Kidney (tissue), 22 donors: ENCODE measurements around the gene SOX15. TPM values are rescaled to one million over a fixed set of nuclear protein-coding genes. Genes with fewer than 3 reads are reported as not detected.
A peak's percentile ranks its signal among the peaks of the same experiment; 100 is the strongest.

Experiments used
- DNase-seq, 5 donors: peaks; one replicate each; pipeline ENCODE4 v3.0.0-alpha.2; 2013 to 2020
- FAIRE-seq: peaks from 2 replicates; lab custom pipeline; 2012; peaks lifted over from hg19 to GRCh38; lab: Jason Lieb, UNC
- H3K27ac ChIP-seq, 2 donors: one replicate each; pipeline ENCODE4 v1.7.0; 2013; ENCODE audit warnings: low read depth in 2 of 2, low read length in 2 of 2, inconsistent platforms in 1 of 2
- H3K27me3 ChIP-seq: one replicate; pipeline ENCODE4 v1.7.1; 2013; ENCODE audit warnings: low read length, inconsistent platforms; ENCODE audit not compliant: control insufficient read depth, insufficient read depth
- H3K36me3 ChIP-seq, 3 donors: one replicate each; pipeline versions ENCODE4 v1.7.0 to v1.7.1; 2013; ENCODE audit warnings: low read length in 3 of 3, control low read depth in 1 of 3, inconsistent platforms in 1 of 3; ENCODE audit not compliant: insufficient read depth in 3 of 3, control insufficient read depth in 2 of 3
- H3K4me1 ChIP-seq, 3 donors: one replicate each; pipeline versions ENCODE4 v1.7.0 to v1.7.1; 2013; ENCODE audit warnings: low read length in 3 of 3, inconsistent platforms in 1 of 3, low read depth in 1 of 3; ENCODE audit not compliant: control insufficient read depth in 2 of 3, insufficient read depth in 2 of 3
- H3K4me3 ChIP-seq, 3 donors: one replicate each; pipeline versions ENCODE4 v1.7.0 to v1.8.1; 2013; ENCODE audit warnings: low read length in 3 of 3, control low read depth in 1 of 3, inconsistent platforms in 1 of 3
- H3K9ac ChIP-seq, 3 donors: one replicate each; pipeline versions ENCODE4 v1.7.0 to v1.7.1; 2013; ENCODE audit warnings: low read length in 3 of 3, control low read depth in 1 of 3, inconsistent platforms in 1 of 3
- H3K9me3 ChIP-seq, 3 donors: one replicate each; pipeline versions ENCODE4 v1.7.0 to v1.7.1; 2013; ENCODE audit warnings: low read length in 3 of 3, control low read depth in 1 of 3, inconsistent platforms in 1 of 3; ENCODE audit not compliant: control insufficient read depth in 2 of 3, insufficient read depth in 1 of 3
- intact Hi-C: fragments of 100-400 bp; cut with DNase I; formaldehyde crosslinking; loops from one replicate; pipeline ENCODE4 v1.11.1; 2022
- long read RNA-seq, 10 donors: library from polyadenylated mRNA in 1 of 10; unstranded in 1 of 10; transcript quantifications; one replicate each; pipeline ENCODE4 v2.0.0 and lab custom pipeline, GENCODE V29; 2021 to 2026
- polyA plus RNA-seq: library from polyadenylated mRNA; stranded (reverse); fragments of 350-450 nt; fragmentation: Illumina TruSeq; extraction: RNeasy Lipid Tissue Mini Kit (QIAGEN cat#74804); gene quantifications from one replicate; pipeline ENCODE4 v1.2.3, GENCODE V29; 2014; ENCODE audit warnings: low read depth, low replicate concordance; ENCODE audit not compliant: insufficient read depth
- total RNA-seq: library from RNA; stranded (reverse); fragmentation: NEBNext Ultra II Directional; extraction: Animal tissue kit (Norgen Biotek cat#: 25700); gene quantifications from one replicate; pipeline ENCODE4 v1.2.1, GENCODE V29; 2021
- TF ChIP-seq, protein P1 (sequence below): IDR thresholded peaks from 3 replicates; pipeline ENCODE4 v1.5.1; 2012; ENCODE audit warnings: mild to moderate bottlenecking, moderate library complexity, borderline replicate concordance; ENCODE audit not compliant: insufficient read depth; ENCODE audit errors: extremely low read depth
- donor health status: control.
- donor health status: control.
- donor health status: control.
- donor health status: control.
- donor health status: control.
- donor health status: DM: yes; HTN: yes; CAD: no.
- donor health status: Normal renal cell carcinoma (clear cell type).

Gene SOX15
- total RNA-seq (0.88 TPM), polyA plus RNA-seq (0.80 TPM)
- long read RNA-seq, donor 1, transcript SOX15-201 (2 exons, 1,396 nt) = major isoform, 7 of 8 reads
- long read RNA-seq, donor 1, partial matches to known transcripts = 0 of 8 reads
- long read RNA-seq, donor 1, other reads (novel, unspliced or antisense) = 0 of 8 reads
- long read RNA-seq, donor 2, transcript SOX15-201 (2 exons, 1,396 nt) = major isoform, 6 of 7 reads
- long read RNA-seq, donor 2, partial matches to known transcripts = 0 of 7 reads
- long read RNA-seq, donor 2, other reads (novel, unspliced or antisense) = 0 of 7 reads
- long read RNA-seq, donor 3, partial matches to known transcripts = 0 of 2 reads
- long read RNA-seq, donor 3, other reads (novel, unspliced or antisense) = 0 of 2 reads
- long read RNA-seq, donor 4, partial matches to known transcripts = 0 of 2 reads
- long read RNA-seq, donor 4, other reads (novel, unspliced or antisense) = 0 of 2 reads
- long read RNA-seq, donor 5 = 0 reads
- long read RNA-seq, donor 6, transcript SOX15-201 (2 exons, 1,396 nt) = major isoform, 9 of 10 reads
- long read RNA-seq, donor 6, partial matches to known transcripts = 0 of 10 reads
- long read RNA-seq, donor 6, other reads (novel, unspliced or antisense) = 0 of 10 reads
- long read RNA-seq, donor 7, partial matches to known transcripts = 0 of 5 reads
- long read RNA-seq, donor 7, other reads (novel, unspliced or antisense) = 2 of 5 reads
- long read RNA-seq, donor 8, transcript SOX15-201 (2 exons, 1,396 nt) = major isoform, 6 of 8 reads
- long read RNA-seq, donor 8, partial matches to known transcripts = 0 of 8 reads
- long read RNA-seq, donor 8, other reads (novel, unspliced or antisense) = 0 of 8 reads
- long read RNA-seq, donor 9, partial matches to known transcripts = 0 of 4 reads
- long read RNA-seq, donor 9, other reads (novel, unspliced or antisense) = 0 of 4 reads
- long read RNA-seq, donor 10, partial matches to known transcripts = 0 of 4 reads
- long read RNA-seq, donor 10, other reads (novel, unspliced or antisense) = 0 of 4 reads

DNA sequence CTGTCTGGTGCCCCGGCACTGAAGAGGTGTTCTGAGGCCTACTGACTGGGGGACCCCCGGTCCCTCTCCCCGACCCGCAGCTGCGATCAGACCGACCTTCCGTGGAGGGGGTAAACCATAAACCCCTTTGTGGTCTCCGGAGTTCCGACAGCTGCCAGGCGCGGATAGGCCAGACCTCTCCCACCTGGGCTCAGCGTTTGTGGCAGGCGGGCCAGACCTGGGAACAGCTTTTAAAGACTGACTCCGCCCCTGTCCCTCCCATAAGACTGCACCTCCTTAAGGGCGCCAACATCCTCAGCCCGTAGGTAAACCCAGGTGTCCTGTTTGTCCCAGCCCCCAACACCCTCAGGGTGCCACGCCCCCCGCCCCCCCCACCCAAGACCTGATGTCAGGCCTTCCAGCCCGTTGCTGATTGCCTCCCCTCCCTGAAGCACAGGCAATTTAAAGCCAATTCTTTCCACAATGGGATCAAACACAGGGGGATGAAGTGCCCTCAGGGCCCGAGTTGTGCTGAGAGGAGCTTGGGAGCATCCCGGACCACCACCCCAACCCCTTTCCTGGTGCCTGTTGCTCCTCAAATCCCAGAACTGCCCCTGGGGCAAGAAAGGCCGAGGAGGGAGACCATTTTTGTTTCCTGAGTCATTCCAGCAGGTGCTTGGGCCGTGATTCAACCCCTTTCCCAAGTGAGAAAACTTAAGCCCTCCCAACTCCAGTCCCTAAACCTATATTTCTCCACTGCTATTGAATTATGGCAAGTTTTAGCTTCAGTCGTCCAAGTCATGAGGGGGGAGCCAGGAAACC is at the start of gene SOX15:
Gene SOX15, minus strand, starts transcription at position 204 of the 801 bp plus-strand sequence. CDS start 418 bp downstream, outside the sequence.
- Histone ChIP-seq H3K4me3 (peak within 1 kb of the TSS in 1 of 3 donors; percentile 37), H3K36me3 (peaks cover 12 to 48% (median 37%) of the 10 kb centered on the region in 3 donors), H3K9ac (peak within 1 kb of the TSS in 2 of 3 donors; percentile 32 to 40), H3K4me1 (peaks cover 0 to 7% (median 7%) of the 10 kb centered on the region in 3 donors), H3K27ac (no peak within 1 kb of the TSS), H3K9me3 (no peaks in the 10 kb centered on the region), H3K27me3 (no peaks in the 10 kb centered on the region)
- TF ChIP-seq, protein P1, sequence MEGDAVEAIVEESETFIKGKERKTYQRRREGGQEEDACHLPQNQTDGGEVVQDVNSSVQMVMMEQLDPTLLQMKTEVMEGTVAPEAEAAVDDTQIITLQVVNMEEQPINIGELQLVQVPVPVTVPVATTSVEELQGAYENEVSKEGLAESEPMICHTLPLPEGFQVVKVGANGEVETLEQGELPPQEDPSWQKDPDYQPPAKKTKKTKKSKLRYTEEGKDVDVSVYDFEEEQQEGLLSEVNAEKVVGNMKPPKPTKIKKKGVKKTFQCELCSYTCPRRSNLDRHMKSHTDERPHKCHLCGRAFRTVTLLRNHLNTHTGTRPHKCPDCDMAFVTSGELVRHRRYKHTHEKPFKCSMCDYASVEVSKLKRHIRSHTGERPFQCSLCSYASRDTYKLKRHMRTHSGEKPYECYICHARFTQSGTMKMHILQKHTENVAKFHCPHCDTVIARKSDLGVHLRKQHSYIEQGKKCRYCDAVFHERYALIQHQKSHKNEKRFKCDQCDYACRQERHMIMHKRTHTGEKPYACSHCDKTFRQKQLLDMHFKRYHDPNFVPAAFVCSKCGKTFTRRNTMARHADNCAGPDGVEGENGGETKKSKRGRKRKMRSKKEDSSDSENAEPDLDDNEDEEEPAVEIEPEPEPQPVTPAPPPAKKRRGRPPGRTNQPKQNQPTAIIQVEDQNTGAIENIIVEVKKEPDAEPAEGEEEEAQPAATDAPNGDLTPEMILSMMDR = no peak
- no peak for FAIRE-seq
- DNase-seq = peak in 2 of 5 donors; percentile 75 to 81
- intact Hi-C loops = no loop called here

DNA sequence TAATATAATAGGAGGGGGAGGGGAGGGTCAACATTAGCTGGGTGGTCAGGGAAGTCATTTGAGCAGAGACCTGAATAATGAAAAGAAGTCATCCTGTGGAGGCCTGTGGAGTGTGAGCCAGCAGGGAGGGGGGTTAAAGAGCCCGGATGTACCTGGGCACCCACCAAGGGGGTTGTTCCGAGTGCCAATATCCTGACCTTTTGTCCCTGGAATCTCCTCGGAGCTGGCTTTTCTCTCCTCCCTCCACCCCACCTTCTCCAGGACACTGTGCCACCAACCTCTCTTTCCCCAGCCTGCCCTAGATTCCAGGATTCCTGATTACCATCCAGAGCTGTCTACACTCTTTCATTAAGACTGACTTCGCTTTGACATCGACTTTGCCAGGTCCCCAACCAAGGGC is 46.3 kb upstream of the SOX15 start:
- TF ChIP-seq, protein P1 = no peak
- Histone ChIP-seq H3K4me3 (no peak overlapping the region), H3K4me1 (peaks cover 0 to 9% (median 7%) of the 10 kb centered on the region in 3 donors), H3K27ac (no peak overlapping the region), H3K36me3 (no peaks in the 10 kb centered on the region), H3K27me3 (no peaks in the 10 kb centered on the region), H3K9ac (no peak overlapping the region), H3K9me3 (no peaks in the 10 kb centered on the region)
- DNase-seq (peak in 2 of 5 donors; percentile 48 to 64), FAIRE-seq (no peak)
- intact Hi-C loops = no loop called here

DNA sequence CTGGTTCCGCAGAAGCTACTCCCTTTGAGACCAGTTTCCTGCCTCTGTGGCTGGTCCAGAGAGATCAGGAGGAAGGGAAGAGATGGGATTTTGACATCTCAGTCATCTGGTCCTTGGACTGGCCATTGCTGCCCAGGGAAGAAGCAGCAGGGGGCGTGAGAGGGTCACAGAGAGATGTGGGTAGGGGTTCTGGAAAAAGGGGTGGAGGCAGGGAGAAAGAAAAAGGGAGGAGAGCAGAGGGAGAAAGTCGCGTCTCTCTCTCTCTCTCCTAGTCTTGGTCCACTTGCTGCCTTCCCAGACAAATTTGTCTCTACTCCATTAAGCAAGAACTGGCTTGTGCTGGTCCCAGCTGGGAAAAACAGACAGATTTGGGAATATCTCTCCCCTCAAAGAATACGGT is 44.5 kb upstream of the SOX15 start:
- Histone ChIP-seq H3K4me1 (peaks cover 0 to 9% (median 7%) of the 10 kb centered on the region in 3 donors), H3K27ac (no peak overlapping the region), H3K27me3 (no peaks in the 10 kb centered on the region), H3K9me3 (no peaks in the 10 kb centered on the region), H3K36me3 (no peaks in the 10 kb centered on the region), H3K4me3 (no peak overlapping the region), H3K9ac (no peak overlapping the region)
- FAIRE-seq (no peak), DNase-seq (peak; percentile 80 to 92 (median 86))
- TF ChIP-seq, protein P1 = peak; percentile 43
- intact Hi-C loops = no loop called here
